ENCODE data around the gene NAA35. TPM values are rescaled to one million over a fixed set of nuclear protein-coding genes. Genes with fewer than 3 reads are reported as not detected.
A peak's percentile ranks its signal among the peaks of the same experiment; 100 is the strongest.
"Not testable (repeated sequence)": the region's sequence is repeated elsewhere in the genome, so short reads cannot be mapped to it uniquely, and the experiment has no call there.

The NAA35 gene
- total and polyA plus RNA-seq, 2 experiments from 2014 or later: 17.8 to 28.6 TPM

DNA sequence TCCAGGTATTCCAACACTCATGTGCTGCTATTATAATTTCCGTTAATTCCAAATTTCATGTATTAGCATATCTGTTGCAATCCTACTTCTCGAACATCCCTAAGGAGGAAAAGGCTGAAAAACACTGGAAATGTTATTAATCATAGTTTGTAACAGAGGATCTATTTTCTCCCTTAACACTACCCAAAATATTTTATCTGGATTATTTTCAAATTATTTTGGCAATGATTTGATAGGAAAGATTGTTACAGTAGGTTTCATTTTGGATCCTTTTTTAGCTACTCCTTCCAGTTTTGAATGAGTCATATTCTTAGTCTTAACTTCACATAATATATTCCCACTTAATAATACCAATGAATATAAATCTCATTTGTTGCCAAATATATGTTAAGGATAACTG is 13.9 kb upstream of the NAA35 start:
- H3K9me2 ChIP-seq (replicated peaks; ENCODE audit: insufficient read depth): no peaks in the 10 kb centered on the region
- no peaks in the 10 kb centered on the region for H3K9me3 ChIP-seq (ENCODE audit: low read depth)
- TF ChIP-seq EZH2 (IDR thresholded peaks at IDR 0.05; ENCODE audit: borderline replicate concordance) (no peak), EZH2phosphoT487 (IDR thresholded peaks at IDR 0.05; ENCODE audit: low read depth, severe bottlenecking, unreplicated experiment) (no peak)
- TF ChIP-seq, protein P1, sequence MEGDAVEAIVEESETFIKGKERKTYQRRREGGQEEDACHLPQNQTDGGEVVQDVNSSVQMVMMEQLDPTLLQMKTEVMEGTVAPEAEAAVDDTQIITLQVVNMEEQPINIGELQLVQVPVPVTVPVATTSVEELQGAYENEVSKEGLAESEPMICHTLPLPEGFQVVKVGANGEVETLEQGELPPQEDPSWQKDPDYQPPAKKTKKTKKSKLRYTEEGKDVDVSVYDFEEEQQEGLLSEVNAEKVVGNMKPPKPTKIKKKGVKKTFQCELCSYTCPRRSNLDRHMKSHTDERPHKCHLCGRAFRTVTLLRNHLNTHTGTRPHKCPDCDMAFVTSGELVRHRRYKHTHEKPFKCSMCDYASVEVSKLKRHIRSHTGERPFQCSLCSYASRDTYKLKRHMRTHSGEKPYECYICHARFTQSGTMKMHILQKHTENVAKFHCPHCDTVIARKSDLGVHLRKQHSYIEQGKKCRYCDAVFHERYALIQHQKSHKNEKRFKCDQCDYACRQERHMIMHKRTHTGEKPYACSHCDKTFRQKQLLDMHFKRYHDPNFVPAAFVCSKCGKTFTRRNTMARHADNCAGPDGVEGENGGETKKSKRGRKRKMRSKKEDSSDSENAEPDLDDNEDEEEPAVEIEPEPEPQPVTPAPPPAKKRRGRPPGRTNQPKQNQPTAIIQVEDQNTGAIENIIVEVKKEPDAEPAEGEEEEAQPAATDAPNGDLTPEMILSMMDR (IDR thresholded peaks at IDR 0.05; ENCODE audit: poor library complexity): no peak
- no peaks in the 10 kb centered on the region for H3K4me1 ChIP-seq (ENCODE audit: insufficient read depth)
- no peak overlapping the region for H2AFZ ChIP-seq
- DNase-seq (ENCODE audit: low spot score): no peak
- no peaks in the 10 kb centered on the region for H3K36me3 ChIP-seq (replicated peaks; ENCODE audit: insufficient read depth, low read depth)
- H3K27me3 ChIP-seq: no peaks in the 10 kb centered on the region
- no peaks in the 10 kb centered on the region for H3K79me2 ChIP-seq
- no peak overlapping the region for H3K27ac ChIP-seq
- no peak overlapping the region for H3K4me3 ChIP-seq
- H3K4me2 ChIP-seq: no peak overlapping the region
- no peaks in the 10 kb centered on the region for H4K20me1 ChIP-seq (ENCODE audit: insufficient read depth, poor library complexity, severe bottlenecking)
- 95% methylated on average over 2 of the region's 2 CpGs for WGBS (ENCODE audit: low lambda C conversion rate, missing lambda C conversion rate)

DNA sequence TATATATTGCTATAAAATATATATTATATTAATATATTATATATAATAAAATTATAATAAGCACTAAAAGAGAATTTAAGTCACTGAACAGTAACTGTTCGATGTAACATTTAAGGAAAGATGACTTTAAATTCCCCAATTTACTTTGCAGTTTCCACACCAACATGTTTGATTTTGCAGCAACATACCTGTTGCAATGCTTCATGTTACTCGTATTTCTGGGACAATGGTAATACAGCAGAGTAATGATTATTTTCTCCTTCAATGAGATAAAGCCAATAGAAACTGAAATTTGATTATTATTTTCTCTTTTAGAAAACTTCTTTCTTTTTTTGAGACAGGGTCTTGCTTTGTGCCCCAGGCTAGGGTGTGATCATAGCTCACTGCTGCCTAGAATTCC is 9.5 kb upstream of the NAA35 start:
- TF ChIP-seq, protein P1 (IDR thresholded peaks at IDR 0.05; ENCODE audit: poor library complexity): no peak
- TF ChIP-seq EZH2phosphoT487 (IDR thresholded peaks at IDR 0.05; ENCODE audit: low read depth, severe bottlenecking, unreplicated experiment): no peak
- no peak for TF ChIP-seq EZH2 (IDR thresholded peaks at IDR 0.05; ENCODE audit: borderline replicate concordance)
- 92% methylated on average over 2 of the region's 2 CpGs for WGBS (ENCODE audit: low lambda C conversion rate, missing lambda C conversion rate)
- H3K9me3 ChIP-seq (ENCODE audit: low read depth): no peaks in the 10 kb centered on the region
- no peak overlapping the region for H3K4me3 ChIP-seq
- no peaks in the 10 kb centered on the region for H3K36me3 ChIP-seq (replicated peaks; ENCODE audit: insufficient read depth, low read depth)
- no peak for DNase-seq (ENCODE audit: low spot score)
- H3K4me2 ChIP-seq: no peak overlapping the region
- H3K9me2 ChIP-seq (replicated peaks; ENCODE audit: insufficient read depth): no peaks in the 10 kb centered on the region
- no peaks in the 10 kb centered on the region for H3K79me2 ChIP-seq
- no peak overlapping the region for H3K27ac ChIP-seq
- H4K20me1 ChIP-seq (ENCODE audit: insufficient read depth, poor library complexity, severe bottlenecking): no peaks in the 10 kb centered on the region
- no peaks in the 10 kb centered on the region for H3K27me3 ChIP-seq
- no peaks in the 10 kb centered on the region for H3K4me1 ChIP-seq (ENCODE audit: insufficient read depth)
- no peak overlapping the region for H2AFZ ChIP-seq

- not testable (repeated sequence) for DNase-seq (ENCODE audit: low spot score)
- WGBS (ENCODE audit: low lambda C conversion rate, missing lambda C conversion rate): 97% methylated on average over 14 of the region's 14 CpGs
These were observed 5.0 kb upstream of the NAA35 start for GRCh38 chr9:85935950-85936349.

GRCh38 chr9:85940275-85940831 is 593 bp upstream of the NAA35 start:
- H2AFZ ChIP-seq: peak overlapping the region; percentile 47

More at GRCh38 chr9:85935950-85936349, 5.0 kb upstream of the NAA35 start:
- not testable (repeated sequence) for H3K4me1 ChIP-seq (ENCODE audit: insufficient read depth); H3K9me2 ChIP-seq (replicated peaks; ENCODE audit: insufficient read depth); H3K36me3 ChIP-seq (replicated peaks; ENCODE audit: insufficient read depth, low read depth); H3K9me3 ChIP-seq (ENCODE audit: low read depth); H3K27ac ChIP-seq; H4K20me1 ChIP-seq (ENCODE audit: insufficient read depth, poor library complexity, severe bottlenecking); H3K79me2 ChIP-seq; H3K4me2 ChIP-seq; H3K27me3 ChIP-seq; H2AFZ ChIP-seq; H3K4me3 ChIP-seq

More at GRCh38 chr9:85940275-85940831, 593 bp upstream of the NAA35 start:
- Histone ChIP-seq H3K27ac (peak overlapping the region; percentile 83), H3K9me2 (replicated peaks; ENCODE audit: insufficient read depth) (no peaks in the 10 kb centered on the region), H4K20me1 (ENCODE audit: insufficient read depth, poor library complexity, severe bottlenecking) (peaks cover 3% of the 10 kb centered on the region), H3K4me2 (peak overlapping the region; percentile 71), H3K36me3 (replicated peaks; ENCODE audit: insufficient read depth, low read depth) (no peaks in the 10 kb centered on the region), H3K4me1 (ENCODE audit: insufficient read depth) (peaks cover 23% of the 10 kb centered on the region), H3K27me3 (no peaks in the 10 kb centered on the region), H3K79me2 (peaks cover 40% of the 10 kb centered on the region), H3K4me3 (peak overlapping the region; percentile 20), H3K9me3 (ENCODE audit: low read depth) (no peaks in the 10 kb centered on the region)
- DNase-seq (ENCODE audit: low spot score): no peak
- 24% methylated on average over 13 of the region's 13 CpGs for WGBS (ENCODE audit: low lambda C conversion rate, missing lambda C conversion rate)
- TF ChIP-seq EZH2 (IDR thresholded peaks at IDR 0.05; ENCODE audit: borderline replicate concordance) (no peak), EZH2phosphoT487 (IDR thresholded peaks at IDR 0.05; ENCODE audit: low read depth, severe bottlenecking, unreplicated experiment) (no peak)
- TF ChIP-seq, protein P1 (IDR thresholded peaks at IDR 0.05; ENCODE audit: poor library complexity): no peak
